Fibroblast of pulmonary artery (primary cell): ENCODE data around the gene ACADS.
A peak's percentile ranks its signal among the peaks of the same experiment; 100 is the strongest.
"Not testable (repeated sequence)": the region's sequence is repeated elsewhere in the genome, so short reads cannot be mapped to it uniquely, and the experiment has no call there.

Experiments
- DNase-seq: peaks from one replicate; pipeline ENCODE4 v3.0.0-alpha.2; 2010; ENCODE audit warnings: low read depth
- H3K4me3 ChIP-seq: replicated peaks from 2 replicates; pipeline ENCODE4 v1.5.1; 2011; ENCODE audit warnings: low read depth, mild to moderate bottlenecking, control low read depth, low read length, moderate library complexity
- CTCF ChIP-seq: IDR thresholded peaks from 2 replicates; pipeline ENCODE4 v1.5.1; 2011; ENCODE audit warnings: mild to moderate bottlenecking, control low read depth, low read length, inconsistent platforms; ENCODE audit errors: missing control alignments

The ACADS gene

GRCh38 chr12:120724720-120725119 is 906 bp upstream of the ACADS start:
- no peak overlapping the region for H3K4me3 ChIP-seq
- no peak for TF ChIP-seq CTCF
- no peak for DNase-seq

GRCh38 chr12:120725151-120725658 is 421 bp upstream of the ACADS start:
- peak overlapping the region; percentile 60 for H3K4me3 ChIP-seq
- DNase-seq, result no peak
- no peak for TF ChIP-seq CTCF

DNA sequence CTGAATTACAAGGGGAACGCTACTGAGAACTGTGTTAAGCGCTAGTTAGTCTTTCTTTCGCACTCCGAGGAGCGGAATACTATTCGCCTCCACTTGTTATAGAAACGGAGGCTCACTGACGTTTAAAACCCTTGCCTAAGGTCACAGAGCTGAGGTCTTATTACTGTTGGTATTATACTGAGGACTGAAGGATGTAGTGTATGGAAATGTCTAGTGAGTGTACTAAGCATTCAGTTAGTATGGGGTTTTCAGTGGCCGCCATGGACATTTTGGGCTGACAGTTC is 826 bp downstream of the ACADS start:
- peak overlapping the region; percentile 60 for H3K4me3 ChIP-seq
- TF ChIP-seq CTCF, result no peak
- DNase-seq, result no peak

- TF ChIP-seq CTCF, result no peak
- H3K4me3 ChIP-seq, result no peak overlapping the region
- no peak for DNase-seq
Observed at GRCh38 chr12:120726961-120727360, 1.3 kb downstream of the ACADS start.

GRCh38 chr12:120732198-120732597 is 6.6 kb downstream of the ACADS start:
- DNase-seq, result not testable (repeated sequence)

GRCh38 chr12:120733574-120733973 is 7.9 kb downstream of the ACADS start:
- no peak overlapping the region for H3K4me3 ChIP-seq
- no peak for TF ChIP-seq CTCF
- DNase-seq, result no peak

More at GRCh38 chr12:120732198-120732597, 6.6 kb downstream of the ACADS start:
- H3K4me3 ChIP-seq, result not testable (repeated sequence)

DNA sequence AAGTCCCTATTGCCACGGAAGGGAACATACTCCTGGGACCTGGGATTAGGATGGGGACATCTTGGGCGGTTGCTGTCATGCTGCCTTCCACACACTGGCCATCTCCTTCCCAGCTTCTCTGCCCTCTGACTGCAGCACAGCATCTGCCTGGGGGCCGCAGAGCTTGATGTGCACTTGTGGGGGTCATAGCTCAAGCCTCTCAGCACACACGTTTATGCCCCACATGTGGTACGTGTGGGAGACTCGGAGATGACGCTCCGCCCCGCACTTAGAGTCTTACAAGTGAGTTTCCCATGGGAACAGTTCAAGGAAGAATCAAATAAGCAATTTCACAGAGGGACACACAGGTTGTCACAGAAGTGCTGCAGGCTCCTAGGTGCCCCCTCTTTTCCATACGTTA is 8.6 kb downstream of the ACADS start:
- no peak for TF ChIP-seq CTCF
- no peak overlapping the region for H3K4me3 ChIP-seq
- DNase-seq, result no peak

DNA sequence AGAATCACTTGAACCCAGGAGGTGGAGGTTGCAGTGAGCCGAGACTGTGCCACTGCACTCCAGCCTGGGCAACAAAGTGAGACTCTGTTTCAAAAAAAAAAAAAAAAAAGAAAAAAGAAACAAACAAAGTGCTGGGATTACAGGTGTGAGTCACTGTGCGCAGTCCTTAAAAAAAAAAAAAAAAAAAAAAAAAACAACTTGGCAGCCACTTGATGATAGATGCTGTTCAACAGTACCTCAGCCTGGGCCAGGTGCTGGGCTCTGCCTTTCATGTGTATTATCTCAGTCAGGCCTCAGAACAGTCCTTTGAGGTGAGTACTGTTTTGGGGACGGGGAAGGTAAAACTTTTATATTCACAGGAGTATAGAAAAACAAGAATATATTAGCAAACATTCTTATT is 9.6 kb downstream of the ACADS start:
- no peak overlapping the region for H3K4me3 ChIP-seq
- DNase-seq, result no peak
- no peak for TF ChIP-seq CTCF
